Endodermal cell (in vitro differentiated cells): ENCODE results near the gene PLCB4. TPM values are rescaled to one million over a fixed set of nuclear protein-coding genes. Genes with fewer than 3 reads are reported as not detected.

Source experiments
- DNase-seq: peaks from one replicate; pipeline ENCODE4 v3.0.0-alpha.2; 2017
- H3K27ac ChIP-seq: 2 replicates; pipeline ENCODE4 v1.5.1; 2013; ENCODE audit warnings: mild to moderate bottlenecking, low read depth, low read length, moderate library complexity
- H3K27me3 ChIP-seq: 2 replicates; pipeline ENCODE4 v1.6.1; 2013; ENCODE audit warnings: mild to moderate bottlenecking, low read length, moderate library complexity; ENCODE audit not compliant: insufficient read depth, control insufficient read depth, poor library complexity, severe bottlenecking
- H3K36me3 ChIP-seq: 2 replicates; pipeline ENCODE4 v1.7.0; 2013; ENCODE audit warnings: mild to moderate bottlenecking, low read length, moderate library complexity; ENCODE audit not compliant: control insufficient read depth, insufficient read depth
- H3K4me1 ChIP-seq: one replicate; pipeline ENCODE4 v1.7.0; 2013; ENCODE audit warnings: low read length; ENCODE audit not compliant: control insufficient read depth, insufficient read depth
- H3K4me3 ChIP-seq: 2 replicates; pipeline ENCODE4 v1.5.1; 2013; ENCODE audit warnings: mild to moderate bottlenecking, low read length, moderate library complexity
- H3K9ac ChIP-seq: 2 replicates; pipeline ENCODE4 v1.6.1; 2013; ENCODE audit warnings: mild to moderate bottlenecking, low read length, moderate library complexity; ENCODE audit not compliant: poor library complexity, severe bottlenecking; ENCODE audit errors: extremely low read depth
- H3K9me3 ChIP-seq: 2 replicates; pipeline ENCODE4 v1.6.1; 2013; ENCODE audit warnings: mild to moderate bottlenecking, low read length, moderate library complexity; ENCODE audit not compliant: control insufficient read depth
- H3K27ac Mint-ChIP-seq: 2 replicates; pipeline ENCODE4 v1.8.0; 2020; ENCODE audit warnings: mixed read lengths
- H3K27me3 Mint-ChIP-seq: 2 replicates; pipeline ENCODE4 v1.8.0; 2021; ENCODE audit warnings: mild to moderate bottlenecking, mixed read lengths; ENCODE audit not compliant: insufficient read depth
- H3K36me3 Mint-ChIP-seq: 2 replicates; pipeline ENCODE4 v1.8.0; 2020; ENCODE audit warnings: low read depth, mixed read lengths
- H3K4me1 Mint-ChIP-seq: 2 replicates; pipeline ENCODE4 v1.8.0; 2020; ENCODE audit warnings: mixed read lengths
- H3K4me3 Mint-ChIP-seq: 2 replicates; pipeline ENCODE4 v1.8.0; 2020; ENCODE audit warnings: mild to moderate bottlenecking, moderate library complexity, mixed read lengths
- H3K9me3 Mint-ChIP-seq: 2 replicates; pipeline ENCODE4 v1.8.0; 2020; ENCODE audit warnings: mild to moderate bottlenecking, mixed read lengths
- CTCF ChIP-seq: fragments of 200-600 bp; sonication (generic); conservative IDR thresholded peaks from 2 replicates; pipeline ENCODE4 v1.5.0; 2021; ENCODE audit warnings: antibody characterized with exemption, mild to moderate bottlenecking
- WGBS, 2 experiments: methylation state at CpG; one replicate each; pipeline versions ENCODE4 v1.1.5 to v1.1.7; 2013; ENCODE audit warnings: missing lambda C conversion rate in 2 of 2, mixed read lengths in 1 of 2; ENCODE audit not compliant: insufficient coverage in 1 of 2, insufficient read length in 1 of 2; 5-methylcytosine and 5-hydroxymethylcytosine counted together
- total RNA-seq, 2 donors: library from RNA; stranded (reverse); fragmentation: NEBNext Ultra II Directional in 1 of 2; extraction: Animal tissue kit (Norgen Biotek cat#: 25700) in 1 of 2; gene quantifications; 2 replicates in 1 of 2; 3 replicates in 1 of 2; pipeline ENCODE4 v1.2.1, GENCODE V29; 2021

Gene PLCB4
- total RNA-seq, 2 donors from 2014 or later: 14.4 to 14.6 TPM

DNA sequence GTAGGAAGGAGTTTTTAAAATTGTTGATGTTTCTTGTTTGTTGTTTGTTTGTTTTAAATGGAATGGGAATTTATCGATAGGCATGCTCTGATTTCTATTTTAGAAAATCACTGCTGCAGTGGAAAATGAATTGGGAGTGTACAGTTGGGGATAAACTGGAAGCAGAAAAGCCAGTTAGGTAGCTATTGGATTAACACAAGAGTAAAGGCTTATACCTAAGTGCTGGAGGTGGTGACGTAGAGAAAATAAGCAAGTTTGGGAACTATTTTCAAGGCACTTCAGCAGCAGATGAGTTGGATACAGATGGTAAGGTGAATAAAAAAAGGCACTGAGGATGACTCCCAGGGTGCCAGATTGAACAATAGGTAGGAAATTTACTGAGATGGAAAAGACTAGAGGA, 164.9 kb downstream of the PLCB4 start:
- Histone ChIP-seq H3K9ac (no peak overlapping the region), H3K9me3 (peaks cover 33% of the 10 kb centered on the region), H3K4me3 (no peak overlapping the region), H3K4me1 (no peaks in the 10 kb centered on the region), H3K27ac (no peak overlapping the region), H3K36me3 (no peaks in the 10 kb centered on the region), H3K27me3 (no peaks in the 10 kb centered on the region)
- no peak overlapping the region for H3K4me3 Mint-ChIP-seq
- peaks cover 13% of the 10 kb centered on the region for H3K36me3 Mint-ChIP-seq
- no peak overlapping the region for H3K27ac Mint-ChIP-seq
- H3K9me3 Mint-ChIP-seq: no peaks in the 10 kb centered on the region
- DNase-seq: no peak
- TF ChIP-seq CTCF: no peak
- no peaks in the 10 kb centered on the region for H3K27me3 Mint-ChIP-seq
- no peaks in the 10 kb centered on the region for H3K4me1 Mint-ChIP-seq
- WGBS, 2 experiments: 90 to 92% methylated on average over 2 of the region's 2 CpGs

- Histone ChIP-seq H3K27ac (no peak overlapping the region), H3K4me1 (no peaks in the 10 kb centered on the region), H3K27me3 (no peaks in the 10 kb centered on the region), H3K9ac (no peak overlapping the region), H3K36me3 (no peaks in the 10 kb centered on the region), H3K9me3 (peaks cover 33% of the 10 kb centered on the region), H3K4me3 (no peak overlapping the region)
- no peak for TF ChIP-seq CTCF
- Mint-ChIP-seq H3K36me3 (peaks cover 13% of the 10 kb centered on the region), H3K4me3 (no peak overlapping the region), H3K27me3 (no peaks in the 10 kb centered on the region), H3K9me3 (no peaks in the 10 kb centered on the region), H3K4me1 (peaks cover 2% of the 10 kb centered on the region), H3K27ac (no peak overlapping the region)
- 87 to 89% methylated on average over 3 to 4 of the region's 4 CpGs for WGBS, 2 experiments
- DNase-seq: no peak
Observed at GRCh38 chr20:9235518-9235917, 166.6 kb downstream of the PLCB4 start.

- H3K4me3 ChIP-seq: no peak overlapping the region
- DNase-seq: no peak
- no peak overlapping the region for H3K9ac ChIP-seq
- H3K27ac ChIP-seq: no peak overlapping the region
- no peaks in the 10 kb centered on the region for H3K9me3 Mint-ChIP-seq
- TF ChIP-seq CTCF: no peak
- no peaks in the 10 kb centered on the region for H3K27me3 ChIP-seq
- peaks cover 10% of the 10 kb centered on the region for H3K4me1 Mint-ChIP-seq
- WGBS, 2 experiments: 94 to 97% methylated on average over 4 of the region's 4 CpGs
- no peak overlapping the region for H3K27ac Mint-ChIP-seq
- no peaks in the 10 kb centered on the region for H3K36me3 ChIP-seq
- H3K4me1 ChIP-seq: no peaks in the 10 kb centered on the region
- no peak overlapping the region for H3K4me3 Mint-ChIP-seq
- H3K27me3 Mint-ChIP-seq: no peaks in the 10 kb centered on the region
- peaks cover 13% of the 10 kb centered on the region for H3K36me3 Mint-ChIP-seq
- H3K9me3 ChIP-seq: peaks cover 33% of the 10 kb centered on the region
Observed at GRCh38 chr20:9236458-9236857, 167.6 kb downstream of the PLCB4 start.
